Lower leg skin (tissue), 3 donors: ENCODE results near the gene ARHGEF4.

Experiments
- CTCF ChIP-seq, 3 donors: fragments of 450-650 bp; IDR thresholded peaks; one replicate each; pipeline ENCODE4 v1.5.1; 2016; ENCODE audit warnings: antibody characterized with exemption in 3 of 3, mild to moderate bottlenecking in 3 of 3, moderate library complexity in 2 of 3
- POLR2A ChIP-seq, 2 donors: fragments of 450-650 bp; IDR thresholded peaks; one replicate each; pipeline ENCODE4 v1.6.1; 2016 to 2017; ENCODE audit warnings: antibody characterized with exemption in 2 of 2, mild to moderate bottlenecking in 1 of 2, moderate library complexity in 1 of 2

GRCh38 chr2:130883496-130883895 is 46.8 kb downstream of the ARHGEF4 start:
- TF ChIP-seq CTCF (IDR thresholded peaks at IDR 0.05), result no peak
- no peak for TF ChIP-seq POLR2A (IDR thresholded peaks at IDR 0.05)
